Neural progenitor cell (in vitro differentiated cells): ENCODE measurements around the gene MRPL4. TPM values are rescaled to one million over a fixed set of nuclear protein-coding genes. Genes with fewer than 3 reads are reported as not detected.

ENCODE experiments used
- DNase-seq: peaks from one replicate; pipeline ENCODE4 v3.0.0-alpha.2; 2016; ENCODE audit warnings: low spot score
- H2AFZ ChIP-seq: fragments of 200-600 bp; sonication (generic); replicated peaks from 2 replicates; pipeline ENCODE4 v1.6.1; 2016; ENCODE audit warnings: antibody characterized with exemption
- H3F3A ChIP-seq: fragments of 200-600 bp; sonication (generic); 2 replicates; pipeline ENCODE4 v1.6.1; 2016; ENCODE audit warnings: antibody characterized with exemption, low read depth
- H3K27ac ChIP-seq: fragments of 200-600 bp; sonication (generic); 2 replicates; pipeline ENCODE4 v1.5.1; 2016; ENCODE audit warnings: mild to moderate bottlenecking
- H3K27me3 ChIP-seq: fragments of 200-600 bp; sonication (generic); 2 replicates; pipeline ENCODE4 v1.6.1; 2016; ENCODE audit warnings: mild to moderate bottlenecking, moderate library complexity
- H3K36me3 ChIP-seq: fragments of 200-600 bp; sonication (generic); 2 replicates; pipeline ENCODE4 v1.5.1; 2016
- H3K4me1 ChIP-seq: fragments of 200-600 bp; sonication (generic); 2 replicates; pipeline ENCODE4 v1.6.1; 2016; ENCODE audit warnings: mixed run types
- H3K4me2 ChIP-seq: fragments of 200-600 bp; sonication (generic); 2 replicates; pipeline ENCODE4 v1.6.1; 2016
- H3K4me3 ChIP-seq: fragments of 200-600 bp; sonication (generic); 2 replicates; pipeline ENCODE4 v1.5.1; 2016
- H3K79me2 ChIP-seq: fragments of 200-600 bp; sonication (generic); 2 replicates; pipeline ENCODE4 v1.6.1; 2016; ENCODE audit warnings: low read depth
- H3K9ac ChIP-seq: fragments of 200-600 bp; sonication (generic); 2 replicates; pipeline ENCODE4 v1.6.1; 2016
- H3K9me3 ChIP-seq: fragments of 200-600 bp; sonication (generic); 2 replicates; pipeline ENCODE4 v1.5.1; 2016; ENCODE audit warnings: low read depth
- H4K20me1 ChIP-seq: fragments of 200-600 bp; sonication (generic); 2 replicates; pipeline ENCODE4 v1.6.1; 2016; ENCODE audit warnings: low read depth
- H3K27ac Mint-ChIP-seq: 3 replicates; pipeline ENCODE4 v1.8.0; 2021; ENCODE audit warnings: mixed read lengths
- H3K27me3 Mint-ChIP-seq: 2 replicates; pipeline ENCODE4 v1.8.0; 2022; ENCODE audit warnings: low read depth, mild to moderate bottlenecking, inconsistent platforms, moderate library complexity, mixed read lengths; ENCODE audit not compliant: insufficient read depth
- H3K36me3 Mint-ChIP-seq: 3 replicates; pipeline ENCODE4 v1.8.0; 2021; ENCODE audit warnings: mixed read lengths
- H3K4me1 Mint-ChIP-seq: 3 replicates; pipeline ENCODE4 v1.8.0; 2021; ENCODE audit warnings: mixed read lengths
- H3K4me3 Mint-ChIP-seq: 3 replicates; pipeline ENCODE4 v1.8.0; 2021; ENCODE audit warnings: mild to moderate bottlenecking, moderate library complexity, mixed read lengths
- H3K9me3 Mint-ChIP-seq: 3 replicates; pipeline ENCODE4 v1.8.0; 2020; ENCODE audit warnings: mixed read lengths
- CTCF ChIP-seq: fragments of 200-600 bp; sonication (generic); IDR thresholded peaks from 2 replicates; pipeline ENCODE4 v1.5.1; 2017; ENCODE audit warnings: antibody characterized with exemption, mild to moderate bottlenecking
- EZH2 ChIP-seq: fragments of 200-600 bp; sonication (generic); IDR thresholded peaks from 2 replicates; pipeline ENCODE4 v1.6.1; 2017; ENCODE audit warnings: antibody characterized with exemption, mild to moderate bottlenecking, moderate library complexity
- EZH2phosphoT487 ChIP-seq: fragments of 200-600 bp; sonication (generic); IDR thresholded peaks from 2 replicates; pipeline ENCODE4 v1.6.1; 2017; ENCODE audit warnings: antibody characterized with exemption
- total RNA-seq: library from RNA; depleted of rRNA; stranded (reverse); fragments of >200 nt; gene quantifications from 2 replicates; pipeline ENCODE4 v1.2.3, GENCODE V29; 2015; ENCODE audit warnings: low replicate concordance

The MRPL4 gene
- total RNA-seq, 1 donor from 2014 or later = 22.5 TPM

GRCh38 chr19:10295305-10295846 is 43.4 kb downstream of the MRPL4 start:
- Histone ChIP-seq H3K4me1 (peaks cover 9% of the 10 kb centered on the region), H3K27ac (no peak overlapping the region), H3K9me3 (no peaks in the 10 kb centered on the region), H3K36me3 (no peaks in the 10 kb centered on the region), H3K79me2 (no peaks in the 10 kb centered on the region), H3F3A (peaks cover 57% of the 10 kb centered on the region), H3K27me3 (peaks cover 99% of the 10 kb centered on the region), H4K20me1 (peaks cover 61% of the 10 kb centered on the region), H2AFZ (no peak overlapping the region), H3K4me3 (no peak overlapping the region), H3K4me2 (no peak overlapping the region), H3K9ac (no peak overlapping the region)
- peaks cover 24% of the 10 kb centered on the region for H3K4me1 Mint-ChIP-seq
- no peaks in the 10 kb centered on the region for H3K9me3 Mint-ChIP-seq
- no peaks in the 10 kb centered on the region for H3K36me3 Mint-ChIP-seq
- H3K4me3 Mint-ChIP-seq = peak overlapping the region; percentile 60
- no peak overlapping the region for H3K27ac Mint-ChIP-seq
- TF ChIP-seq CTCF (no peak), EZH2phosphoT487 (peak; percentile 88), EZH2 (peak; percentile 91)
- peaks cover 70% of the 10 kb centered on the region for H3K27me3 Mint-ChIP-seq
- DNase-seq = peak; percentile 46

- peaks cover 55% of the 10 kb centered on the region for H4K20me1 ChIP-seq
- peaks cover 51% of the 10 kb centered on the region for H3F3A ChIP-seq
- H3K27ac ChIP-seq = no peak overlapping the region
- H3K36me3 ChIP-seq = no peaks in the 10 kb centered on the region
- TF ChIP-seq EZH2phosphoT487 (peak; percentile 70), EZH2 (peak; percentile 59), CTCF (no peak)
- DNase-seq = peak; percentile 79
- H3K9ac ChIP-seq = no peak overlapping the region
- peaks cover 5% of the 10 kb centered on the region for H3K4me1 ChIP-seq
- H3K4me3 Mint-ChIP-seq = peak overlapping the region; percentile 60
- no peak overlapping the region for H2AFZ ChIP-seq
- no peaks in the 10 kb centered on the region for H3K36me3 Mint-ChIP-seq
- H3K4me3 ChIP-seq = peak overlapping the region; percentile 30
- no peaks in the 10 kb centered on the region for H3K79me2 ChIP-seq
- H3K4me1 Mint-ChIP-seq = peaks cover 21% of the 10 kb centered on the region
- peaks cover 66% of the 10 kb centered on the region for H3K27me3 Mint-ChIP-seq
- H3K9me3 ChIP-seq = no peaks in the 10 kb centered on the region
- H3K9me3 Mint-ChIP-seq = no peaks in the 10 kb centered on the region
- peaks cover 97% of the 10 kb centered on the region for H3K27me3 ChIP-seq
- H3K27ac Mint-ChIP-seq = no peak overlapping the region
- peak overlapping the region; percentile 68 for H3K4me2 ChIP-seq
Observed at GRCh38 chr19:10295847-10296591, 44.0 kb downstream of the MRPL4 start.

- H3K4me3 Mint-ChIP-seq = no peak overlapping the region
- peaks cover 20% of the 10 kb centered on the region for H3F3A ChIP-seq
- peaks cover 66% of the 10 kb centered on the region for H3K27me3 ChIP-seq
- no peaks in the 10 kb centered on the region for H3K9me3 Mint-ChIP-seq
- TF ChIP-seq CTCF (no peak), EZH2phosphoT487 (no peak), EZH2 (no peak)
- no peaks in the 10 kb centered on the region for H3K4me1 ChIP-seq
- no peak overlapping the region for H3K27ac ChIP-seq
- no peaks in the 10 kb centered on the region for H3K9me3 ChIP-seq
- H3K4me2 ChIP-seq = no peak overlapping the region
- H3K36me3 Mint-ChIP-seq = no peaks in the 10 kb centered on the region
- H3K4me1 Mint-ChIP-seq = peaks cover 8% of the 10 kb centered on the region
- no peak overlapping the region for H2AFZ ChIP-seq
- no peak overlapping the region for H3K9ac ChIP-seq
- peaks cover 33% of the 10 kb centered on the region for H3K27me3 Mint-ChIP-seq
- H4K20me1 ChIP-seq = peaks cover 20% of the 10 kb centered on the region
- H3K27ac Mint-ChIP-seq = no peak overlapping the region
- H3K79me2 ChIP-seq = no peaks in the 10 kb centered on the region
- no peak overlapping the region for H3K4me3 ChIP-seq
- no peak for DNase-seq
- H3K36me3 ChIP-seq = no peaks in the 10 kb centered on the region
Observed at GRCh38 chr19:10299545-10300458, 47.8 kb downstream of the MRPL4 start.
